GM18858 (cell line): ENCODE data around the gene AKR1B1.
"Not testable (repeated sequence)": the region's sequence is repeated elsewhere in the genome, so short reads cannot be mapped to it uniquely, and the experiment has no call there.

Experiments used
- ATAC-seq: cut with Tn5 transposase; IDR thresholded peaks from one replicate; pipeline ENCODE4 v1.9.1; 2021; ENCODE audit not compliant: unreplicated experiment

The AKR1B1 gene

DNA sequence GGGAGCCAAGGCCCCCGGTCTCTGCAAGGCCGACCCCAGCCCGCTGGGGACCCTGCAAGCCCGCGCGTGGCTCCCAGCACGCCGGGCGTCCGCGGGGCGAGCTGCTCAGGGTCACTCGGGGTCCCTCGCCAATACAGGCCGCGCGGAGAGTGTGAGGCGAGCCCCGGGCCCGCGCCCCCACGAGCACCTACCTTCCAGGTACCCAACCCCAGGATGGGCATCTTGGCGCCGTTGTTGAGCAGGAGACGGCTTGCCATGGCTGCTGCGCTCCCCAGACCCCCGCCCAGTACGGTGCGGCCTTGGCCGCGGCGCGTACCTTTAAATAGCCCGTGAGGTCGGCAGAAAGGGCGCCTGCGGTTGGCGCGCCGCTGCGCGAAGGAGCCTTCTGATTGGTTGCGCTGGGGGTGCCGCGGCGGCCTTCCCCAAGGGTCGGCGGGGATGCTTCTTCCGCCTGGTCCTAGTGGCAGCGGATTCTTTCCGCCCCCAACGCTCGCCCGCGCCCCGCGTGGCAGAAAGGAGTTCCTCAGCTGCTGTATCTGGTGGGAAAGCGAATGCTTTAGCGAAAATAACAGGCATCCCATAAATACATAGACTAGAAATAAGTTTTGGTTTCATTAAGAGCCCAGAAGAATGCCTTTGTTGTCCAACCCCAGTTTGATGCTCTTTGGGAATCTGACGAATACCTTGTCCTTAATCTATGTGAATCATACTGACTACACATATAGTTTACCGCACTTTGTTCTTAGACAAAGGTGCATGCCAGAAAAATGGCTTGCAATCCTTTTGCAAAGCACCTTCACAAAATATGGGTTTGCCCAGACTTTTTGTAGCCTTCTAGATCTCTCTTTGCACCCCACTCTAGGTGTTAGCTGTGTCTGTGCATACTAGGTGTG lies at the start of gene AKR1B1:
Gene AKR1B1, minus strand, starts transcription at position 295 of the 893 bp plus-strand sequence. Its CDS starts 38 bp downstream, at position 257.
- peak; percentile 92 for ATAC-seq

DNA sequence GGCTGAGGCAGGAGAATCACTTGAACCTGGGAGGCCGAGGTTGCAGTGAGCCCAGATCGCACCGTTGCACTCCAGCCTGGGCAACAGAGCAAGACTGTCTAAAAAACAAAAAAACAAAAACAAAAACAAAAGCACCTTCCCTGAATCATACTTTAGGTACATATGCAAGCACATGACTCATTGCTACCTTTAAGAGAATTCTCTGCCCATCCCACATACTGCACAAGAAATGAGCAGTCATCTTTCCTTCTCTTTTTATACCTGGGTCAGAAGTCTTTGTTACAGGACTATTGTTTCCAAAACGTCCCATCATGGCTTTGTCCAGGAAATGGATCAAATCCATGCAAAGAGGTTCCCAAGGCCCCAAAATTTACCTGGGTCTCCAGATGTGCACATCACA lies 47.0 kb upstream of the AKR1B1 start:
- no peak for ATAC-seq

- no peak for ATAC-seq
Measured at GRCh38 chr7:134504660-134505164, 45.8 kb upstream of the AKR1B1 start.

GRCh38 chr7:134502463-134503371 lies 43.8 kb upstream of the AKR1B1 start:
- ATAC-seq, result no peak

DNA sequence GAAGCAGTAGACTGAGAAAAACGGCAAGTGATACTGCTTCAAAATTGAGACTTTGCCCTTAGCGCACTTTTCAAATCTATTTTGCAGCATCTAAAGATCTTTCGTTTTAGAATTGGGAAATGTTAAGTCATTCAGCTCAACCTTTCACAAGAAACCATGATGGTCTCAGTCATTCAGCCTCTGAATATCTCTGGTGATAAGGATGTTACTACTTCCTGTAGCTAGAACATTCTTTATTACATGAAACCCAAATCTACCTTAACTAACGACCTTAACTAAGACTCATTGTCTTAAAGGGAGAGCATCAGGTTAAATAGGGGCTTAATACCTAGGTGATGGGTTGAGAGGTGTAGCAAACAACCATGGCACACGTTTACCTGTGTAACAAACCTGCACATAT lies 42.1 kb upstream of the AKR1B1 start:
- no peak for ATAC-seq

- ATAC-seq, result no peak
Measured at GRCh38 chr7:134500406-134500805, 41.5 kb upstream of the AKR1B1 start.

DNA sequence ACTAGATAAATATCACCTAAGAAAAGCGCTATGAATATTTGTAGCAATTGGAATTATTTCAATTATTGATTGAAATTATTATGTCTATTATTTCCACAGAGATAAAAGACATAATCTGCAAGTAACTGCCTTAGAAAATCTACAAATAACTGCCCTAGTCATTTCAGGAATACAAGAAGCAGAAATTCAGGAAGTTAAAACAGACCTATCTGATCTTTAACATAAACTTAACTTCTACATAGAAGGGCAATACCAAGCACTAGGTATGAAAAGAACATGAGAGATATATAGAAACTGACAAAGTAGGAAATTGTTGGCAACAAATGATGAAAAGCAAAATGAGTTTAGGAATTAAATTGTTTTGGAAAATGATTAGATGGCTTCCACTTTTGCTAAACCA lies 36.6 kb upstream of the AKR1B1 start:
- no peak for ATAC-seq

DNA sequence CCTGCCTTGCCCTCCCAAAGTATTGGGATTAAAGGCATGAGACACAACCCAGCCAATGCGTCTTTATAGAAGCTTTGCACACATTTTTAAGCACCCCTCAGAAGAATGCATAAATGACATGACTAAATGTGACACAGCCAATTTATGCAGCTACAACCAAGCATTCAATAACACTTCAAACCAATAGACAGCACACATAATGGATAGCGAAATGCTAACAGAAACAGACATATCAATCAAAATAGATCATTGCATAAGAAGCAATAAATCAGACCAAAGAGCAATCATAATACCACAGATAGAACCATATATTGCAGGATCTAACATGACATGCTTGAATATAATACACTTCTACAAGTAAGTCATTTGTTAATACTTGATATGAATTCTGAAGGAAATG lies 34.2 kb upstream of the AKR1B1 start:
- no peak for ATAC-seq

DNA sequence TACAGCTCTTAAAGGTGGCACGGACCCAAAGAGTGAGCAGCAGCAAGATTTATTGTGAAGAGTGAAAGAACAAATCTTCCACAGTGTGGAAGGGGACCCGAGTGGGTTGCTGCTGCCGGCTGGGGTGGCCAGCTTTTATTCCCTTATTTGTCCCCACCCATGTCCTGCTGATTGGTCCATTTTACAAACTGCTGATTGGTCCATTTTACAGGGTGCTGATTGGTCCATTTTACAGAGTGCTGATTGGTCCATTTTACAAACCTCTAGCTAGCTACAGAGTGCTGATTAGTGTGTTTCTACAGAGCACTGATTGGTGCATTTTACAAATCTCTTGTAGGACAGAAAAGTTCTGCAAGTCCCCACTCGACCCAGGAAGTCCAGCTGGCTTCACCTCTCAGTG lies 28.8 kb upstream of the AKR1B1 start:
- ATAC-seq, result not testable (repeated sequence)

DNA sequence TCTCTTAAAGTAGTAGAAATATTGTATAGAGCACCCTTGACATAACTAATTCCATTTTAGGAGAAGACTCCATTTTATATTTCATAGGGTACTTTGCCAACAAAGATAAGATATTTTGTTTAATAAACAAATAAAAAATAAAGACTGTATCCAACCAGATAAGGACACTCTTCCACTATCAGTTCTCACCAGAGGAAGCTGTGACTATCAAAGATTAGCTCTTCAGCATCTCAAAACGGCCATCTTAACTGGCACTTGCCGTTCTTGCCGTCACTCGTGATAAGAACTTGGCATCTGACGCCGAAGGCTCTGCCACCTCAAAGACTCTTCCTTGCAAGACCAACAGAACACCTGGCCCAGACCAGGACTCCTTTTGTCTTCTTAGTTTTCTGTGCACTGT lies 26.3 kb upstream of the AKR1B1 start:
- no peak for ATAC-seq

DNA sequence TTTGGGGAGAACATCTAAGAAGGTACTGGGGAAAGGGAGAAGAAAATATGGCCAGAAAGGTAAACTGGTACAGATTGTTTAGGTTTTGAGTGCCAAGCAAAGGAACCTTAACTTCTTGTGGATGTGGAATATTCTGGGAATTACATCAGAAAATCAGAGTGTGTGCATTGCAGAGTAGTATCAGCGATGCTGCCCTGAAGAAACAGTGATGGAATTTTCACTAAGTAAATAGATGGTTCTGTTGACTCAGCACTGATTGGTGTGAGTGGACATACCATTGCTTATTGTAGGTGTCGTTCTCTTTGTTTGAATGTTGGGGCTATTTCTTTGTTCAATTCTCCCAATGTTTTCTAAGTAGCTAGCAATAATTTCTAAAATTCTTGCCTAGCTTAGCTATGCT lies 24.4 kb upstream of the AKR1B1 start:
- ATAC-seq, result no peak

GRCh38 chr7:134482858-134483257 lies 24.0 kb upstream of the AKR1B1 start:
- no peak for ATAC-seq

DNA sequence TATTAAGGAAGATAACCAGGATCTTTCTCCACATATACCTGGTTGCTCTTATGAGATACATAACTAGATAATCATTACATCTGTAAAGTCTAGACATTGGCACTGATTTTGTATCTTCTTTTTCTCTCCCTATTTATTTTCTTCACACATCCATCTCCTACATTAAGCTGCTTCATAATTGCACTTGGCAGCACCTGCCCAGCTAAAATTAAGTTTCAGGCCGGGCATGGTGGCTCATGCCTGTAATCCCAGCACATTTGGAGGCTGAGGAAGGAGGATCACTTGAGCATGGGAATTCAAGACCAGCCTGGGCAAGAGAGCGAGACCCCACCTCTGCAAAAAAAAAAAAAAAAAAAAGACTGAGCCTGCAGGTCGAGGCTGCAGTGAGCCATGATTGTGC lies 22.3 kb upstream of the AKR1B1 start:
- no peak for ATAC-seq

DNA sequence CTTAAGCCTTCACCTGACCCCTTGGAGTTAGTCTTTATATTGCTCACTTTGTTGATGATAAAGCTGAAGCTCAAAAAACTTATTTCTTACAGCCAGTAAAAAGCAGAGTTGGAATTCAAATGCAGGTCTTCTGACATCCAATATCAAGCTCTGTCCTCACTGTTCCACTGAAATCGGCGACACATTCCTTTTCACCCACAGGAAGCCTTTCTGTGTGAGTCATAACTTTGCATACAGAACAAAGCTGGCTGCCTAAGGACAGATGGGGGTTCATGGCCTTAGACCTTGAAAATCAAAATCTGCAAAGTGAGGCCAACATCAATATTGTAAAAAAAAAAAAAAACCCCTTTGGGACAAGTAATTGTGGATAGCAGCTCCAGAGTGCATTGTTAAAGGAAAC lies 21.8 kb upstream of the AKR1B1 start:
- no peak for ATAC-seq

- no peak for ATAC-seq
Measured at GRCh38 chr7:134480202-134480601, 21.3 kb upstream of the AKR1B1 start.

DNA sequence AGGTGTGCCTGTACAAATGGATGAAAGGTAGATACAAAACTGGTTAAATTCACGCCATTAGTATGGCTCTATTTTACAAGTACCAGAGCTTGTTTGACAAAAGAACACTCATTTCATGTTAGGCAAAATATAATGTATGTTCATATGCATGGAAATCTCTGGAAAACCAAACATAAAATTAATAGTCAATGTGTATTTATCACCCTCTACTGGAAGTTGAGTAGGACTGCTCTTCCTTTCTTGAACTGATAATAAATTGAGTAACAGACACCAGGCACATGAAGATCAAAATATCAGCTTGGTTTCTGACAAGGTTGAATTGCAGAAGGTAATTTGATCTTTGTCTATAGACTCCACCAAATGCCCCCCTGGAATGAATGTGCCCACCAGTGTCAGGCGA lies 19.8 kb upstream of the AKR1B1 start:
- no peak for ATAC-seq

GRCh38 chr7:134477954-134478353 lies 19.1 kb upstream of the AKR1B1 start:
- no peak for ATAC-seq

GRCh38 chr7:134476044-134476443 lies 17.1 kb upstream of the AKR1B1 start:
- ATAC-seq, result no peak

DNA sequence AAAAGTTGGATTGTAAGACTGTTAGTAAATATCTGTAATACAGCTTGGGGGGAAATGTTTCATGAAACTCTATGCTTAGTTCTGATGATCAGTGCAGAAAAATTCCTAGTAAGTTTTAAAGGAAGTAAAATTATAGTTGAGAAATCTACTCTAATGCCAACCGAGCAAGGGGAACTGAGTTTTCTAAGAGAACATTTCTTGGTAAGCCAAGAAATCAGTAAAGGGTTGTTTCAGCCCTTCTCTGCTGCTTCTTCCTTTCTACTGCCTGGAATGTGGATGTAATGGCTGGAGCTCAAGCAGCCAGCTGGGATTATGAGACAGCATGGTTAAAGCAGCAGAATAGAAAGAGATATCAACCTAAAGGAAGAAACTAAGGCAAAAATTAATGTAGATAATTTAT lies 15.9 kb upstream of the AKR1B1 start:
- no peak for ATAC-seq

DNA sequence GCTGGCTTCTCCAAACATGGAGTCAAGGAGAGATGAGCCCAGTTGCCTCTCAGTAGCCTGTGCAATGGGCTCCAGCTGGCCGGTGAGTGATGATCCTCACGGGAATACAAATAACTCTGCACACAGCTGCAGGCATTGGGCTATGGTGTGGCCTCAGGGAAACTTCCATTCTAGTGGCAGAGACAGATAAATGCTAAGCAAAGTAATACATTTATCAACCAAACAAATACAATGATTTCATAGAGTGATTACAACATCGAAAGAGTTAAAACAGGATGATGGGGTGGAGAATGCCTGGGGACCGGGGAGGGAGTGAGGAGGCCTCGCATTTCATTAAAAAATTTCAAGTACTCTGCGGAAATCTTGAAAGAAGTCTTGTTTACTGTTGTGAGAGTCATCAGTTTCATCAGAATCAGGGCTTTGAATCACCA lies 15.0 kb upstream of the AKR1B1 start:
- ATAC-seq, result no peak

GRCh38 chr7:134472572-134473244 lies 13.8 kb upstream of the AKR1B1 start:
- ATAC-seq, result no peak
